ENCODE results near the gene NCAM2. TPM values are rescaled to one million over a fixed set of nuclear protein-coding genes. Genes with fewer than 3 reads are reported as not detected.

The NCAM2 gene
- total RNA-seq, 1 donor from 2014 or later = 0.84 TPM

- H3K27ac Mint-ChIP-seq = no peak overlapping the region
- H2AFZ ChIP-seq (replicated peaks) = no peak overlapping the region
- H3K4me1 ChIP-seq = no peaks in the 10 kb centered on the region
- H3K9me3 Mint-ChIP-seq = no peaks in the 10 kb centered on the region
- H3K27me3 Mint-ChIP-seq (ENCODE audit: insufficient read depth, low read depth) = no peaks in the 10 kb centered on the region
- TF ChIP-seq EZH2 (IDR thresholded peaks at IDR 0.05) (no peak), CTCF (IDR thresholded peaks at IDR 0.05) (peak; percentile 33), EZH2phosphoT487 (IDR thresholded peaks at IDR 0.05) (no peak)
- no peak overlapping the region for H3K27ac ChIP-seq
- DNase-seq (ENCODE audit: low spot score) = no peak
- H3K4me3 ChIP-seq = no peak overlapping the region
- H3K36me3 Mint-ChIP-seq = no peaks in the 10 kb centered on the region
- no peak overlapping the region for H3K4me3 Mint-ChIP-seq
- H3K9ac ChIP-seq = no peak overlapping the region
- no peaks in the 10 kb centered on the region for H3K4me1 Mint-ChIP-seq
- H3K4me2 ChIP-seq = no peak overlapping the region
- H3F3A ChIP-seq (ENCODE audit: low read depth) = no peaks in the 10 kb centered on the region
- no peaks in the 10 kb centered on the region for H3K36me3 ChIP-seq
- H4K20me1 ChIP-seq (ENCODE audit: low read depth) = no peaks in the 10 kb centered on the region
- no peaks in the 10 kb centered on the region for H3K79me2 ChIP-seq (ENCODE audit: low read depth)
- no peaks in the 10 kb centered on the region for H3K9me3 ChIP-seq (ENCODE audit: low read depth)
- no peaks in the 10 kb centered on the region for H3K27me3 ChIP-seq
These were observed 326.1 kb downstream of the NCAM2 start for GRCh38 chr21:21324297-21324696.

DNA sequence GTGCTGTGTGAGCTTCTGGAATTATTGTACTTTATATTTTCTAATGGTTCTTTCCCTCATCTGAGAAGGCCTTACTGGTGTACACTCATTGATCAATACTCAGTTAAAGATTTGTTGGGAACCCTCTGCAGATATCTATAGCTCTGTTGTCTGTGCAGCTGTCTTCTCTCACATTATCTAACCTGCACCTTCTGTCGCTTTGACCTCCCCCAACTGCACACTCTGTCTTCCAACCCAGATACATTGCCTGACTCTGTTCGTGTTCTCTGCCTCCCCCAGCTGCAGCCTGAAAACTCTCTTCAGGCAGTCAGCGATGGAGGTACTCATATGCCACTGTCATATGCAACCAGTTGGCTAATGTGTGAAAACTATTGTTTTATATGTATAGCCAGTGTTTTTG lies 334.3 kb downstream of the NCAM2 start:
- Histone ChIP-seq H3K9ac (no peak overlapping the region), H4K20me1 (ENCODE audit: low read depth) (no peaks in the 10 kb centered on the region), H3F3A (ENCODE audit: low read depth) (no peaks in the 10 kb centered on the region), H3K27me3 (no peaks in the 10 kb centered on the region), H3K27ac (no peak overlapping the region), H3K9me3 (ENCODE audit: low read depth) (no peaks in the 10 kb centered on the region), H3K4me2 (no peak overlapping the region), H3K4me1 (no peaks in the 10 kb centered on the region), H3K4me3 (no peak overlapping the region), H3K79me2 (ENCODE audit: low read depth) (no peaks in the 10 kb centered on the region), H2AFZ (replicated peaks) (no peak overlapping the region), H3K36me3 (no peaks in the 10 kb centered on the region)
- DNase-seq (ENCODE audit: low spot score) = no peak
- H3K27me3 Mint-ChIP-seq (ENCODE audit: insufficient read depth, low read depth) = no peaks in the 10 kb centered on the region
- no peak overlapping the region for H3K4me3 Mint-ChIP-seq
- H3K36me3 Mint-ChIP-seq = no peaks in the 10 kb centered on the region
- no peak for TF ChIP-seq EZH2 (IDR thresholded peaks at IDR 0.05)
- no peak for TF ChIP-seq CTCF (IDR thresholded peaks at IDR 0.05)
- no peak for TF ChIP-seq EZH2phosphoT487 (IDR thresholded peaks at IDR 0.05)
- H3K9me3 Mint-ChIP-seq = no peaks in the 10 kb centered on the region
- no peak overlapping the region for H3K27ac Mint-ChIP-seq
- H3K4me1 Mint-ChIP-seq = no peaks in the 10 kb centered on the region

GRCh38 chr21:21341041-21341440 lies 342.8 kb downstream of the NCAM2 start:
- Histone ChIP-seq H3K27me3 (no peaks in the 10 kb centered on the region), H3F3A (ENCODE audit: low read depth) (no peaks in the 10 kb centered on the region), H3K4me3 (no peak overlapping the region), H3K36me3 (no peaks in the 10 kb centered on the region), H3K4me1 (no peaks in the 10 kb centered on the region), H3K9ac (no peak overlapping the region), H3K4me2 (no peak overlapping the region), H2AFZ (replicated peaks) (no peak overlapping the region), H4K20me1 (ENCODE audit: low read depth) (no peaks in the 10 kb centered on the region), H3K27ac (no peak overlapping the region), H3K9me3 (ENCODE audit: low read depth) (peaks cover 4% of the 10 kb centered on the region), H3K79me2 (ENCODE audit: low read depth) (no peaks in the 10 kb centered on the region)
- no peak for DNase-seq (ENCODE audit: low spot score)
- no peaks in the 10 kb centered on the region for H3K4me1 Mint-ChIP-seq
- H3K4me3 Mint-ChIP-seq = no peak overlapping the region
- TF ChIP-seq EZH2phosphoT487 (IDR thresholded peaks at IDR 0.05) (no peak), CTCF (IDR thresholded peaks at IDR 0.05) (no peak), EZH2 (IDR thresholded peaks at IDR 0.05) (no peak)
- no peaks in the 10 kb centered on the region for H3K36me3 Mint-ChIP-seq
- peaks cover 5% of the 10 kb centered on the region for H3K27me3 Mint-ChIP-seq (ENCODE audit: insufficient read depth, low read depth)
- H3K27ac Mint-ChIP-seq = no peak overlapping the region
- peaks cover 11% of the 10 kb centered on the region for H3K9me3 Mint-ChIP-seq

Data from neural progenitor cell (in vitro differentiated cells).